GM19397 (cell line): Measurements from ENCODE around the gene METAP1D.

Source experiments
- ATAC-seq: cut with Tn5 transposase; IDR thresholded peaks from one replicate; pipeline ENCODE4 v1.9.1; 2021; ENCODE audit warnings: mild to moderate bottlenecking, moderate library complexity; ENCODE audit not compliant: unreplicated experiment

Gene METAP1D

GRCh38 chr2:172079416-172079815 lies 79.7 kb downstream of the METAP1D start:
- no peak for ATAC-seq

DNA sequence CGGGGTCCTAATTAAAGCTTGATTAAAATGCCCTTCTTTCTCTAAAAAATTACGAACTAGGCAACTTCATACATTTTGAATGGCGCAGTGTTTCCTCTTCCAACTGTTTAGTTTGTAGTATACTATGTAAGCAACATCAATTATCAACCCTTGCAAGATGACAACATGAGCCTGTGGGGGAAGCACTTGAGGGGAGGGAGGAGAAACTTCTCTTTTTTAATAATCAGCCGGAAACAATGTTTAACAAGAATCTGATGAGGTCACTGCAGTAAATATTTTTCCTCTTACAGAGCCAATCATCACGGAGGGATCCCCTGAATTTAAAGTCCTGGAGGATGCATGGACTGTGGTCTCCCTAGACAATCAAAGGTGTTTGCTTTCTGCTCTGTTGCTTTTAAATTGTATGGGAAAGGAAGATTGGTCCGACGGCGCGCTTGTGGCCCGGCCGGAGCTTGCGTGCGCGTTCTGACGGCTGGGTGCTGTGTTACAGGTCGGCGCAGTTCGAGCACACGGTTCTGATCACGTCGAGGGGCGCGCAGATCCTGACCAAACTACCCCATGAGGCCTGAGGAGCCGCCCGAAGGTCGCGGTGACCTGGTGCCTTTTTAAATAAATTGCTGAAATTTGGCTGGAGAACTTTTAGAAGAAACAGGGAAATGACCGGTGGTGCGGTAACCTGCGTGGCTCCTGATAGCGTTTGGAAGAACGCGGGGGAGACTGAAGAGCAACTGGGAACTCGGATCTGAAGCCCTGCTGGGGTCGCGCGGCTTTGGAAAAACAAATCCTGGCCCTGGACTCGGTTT lies 80.3 kb downstream of the METAP1D start:
- no peak for ATAC-seq

DNA sequence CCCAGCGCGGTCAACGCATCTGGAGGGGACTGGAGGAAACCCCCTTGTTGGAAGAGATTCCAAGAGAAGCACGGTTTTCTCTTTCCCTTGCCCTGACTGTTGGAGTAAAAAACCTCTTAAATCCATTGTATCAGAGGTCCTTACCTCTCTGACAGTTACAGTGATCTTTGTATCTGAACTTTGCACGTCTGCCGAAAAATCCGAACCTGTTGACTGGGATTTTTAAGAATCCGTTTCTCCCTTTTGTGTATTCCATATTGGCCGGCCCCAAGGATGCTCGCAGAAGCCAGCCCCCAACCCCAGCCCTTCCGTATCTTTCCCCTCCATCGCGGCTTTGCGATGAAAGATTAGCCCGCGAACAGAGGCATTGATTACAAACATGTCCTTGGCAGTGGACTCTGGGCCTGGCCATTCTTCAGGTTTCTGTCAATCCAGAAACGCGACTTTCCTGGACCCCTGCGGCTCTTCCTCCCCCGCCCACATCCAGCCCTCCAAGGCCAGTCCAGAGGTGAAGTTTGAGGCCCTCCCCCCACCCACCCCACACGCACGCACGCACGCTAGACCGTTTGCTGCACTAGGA lies 81.0 kb downstream of the METAP1D start:
- no peak for ATAC-seq

- ATAC-seq: no peak
Observed at GRCh38 chr2:172081221-172082022, 81.7 kb downstream of the METAP1D start.

DNA sequence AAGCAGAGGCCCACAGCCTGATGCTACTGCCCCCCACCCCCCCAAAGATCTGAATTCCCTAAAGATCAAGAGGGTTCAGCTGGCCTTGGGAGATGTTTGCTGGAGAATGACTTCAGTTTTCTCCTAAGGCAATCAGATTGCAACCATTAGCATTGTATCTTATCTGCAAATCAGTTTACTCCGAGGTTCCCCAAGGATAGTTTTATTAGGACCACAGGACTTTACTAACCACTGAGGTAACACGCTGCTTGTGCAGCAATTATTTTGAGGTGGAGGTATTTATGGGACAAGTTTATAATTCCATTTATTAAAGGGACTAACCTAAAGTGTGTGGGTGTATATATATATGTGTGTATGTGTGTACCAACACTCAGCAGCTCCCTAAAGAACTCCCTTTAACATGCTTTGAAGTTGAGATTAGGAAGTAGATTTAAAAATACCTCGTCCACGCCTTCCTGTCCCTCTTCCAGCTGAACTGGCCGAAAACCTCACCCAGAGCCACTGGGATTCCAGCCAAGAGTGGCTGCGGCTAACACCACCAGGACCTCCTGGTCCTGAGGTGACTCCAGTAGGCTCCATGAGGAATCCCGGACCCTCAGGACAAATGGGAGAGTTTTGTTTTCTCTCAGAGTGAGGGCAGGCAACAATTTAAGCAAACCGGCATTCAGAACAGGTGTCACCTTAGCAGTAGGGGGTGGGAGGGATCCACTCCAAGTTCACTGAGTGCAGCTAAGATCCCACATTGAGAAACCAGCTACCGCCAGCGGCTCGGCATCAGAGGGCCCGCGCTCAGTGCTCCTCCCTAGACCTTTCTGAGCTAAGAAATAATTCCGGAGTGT lies 82.6 kb downstream of the METAP1D start:
- no peak for ATAC-seq

GRCh38 chr2:172082944-172083627 lies 83.3 kb downstream of the METAP1D start:
- ATAC-seq: no peak

DNA sequence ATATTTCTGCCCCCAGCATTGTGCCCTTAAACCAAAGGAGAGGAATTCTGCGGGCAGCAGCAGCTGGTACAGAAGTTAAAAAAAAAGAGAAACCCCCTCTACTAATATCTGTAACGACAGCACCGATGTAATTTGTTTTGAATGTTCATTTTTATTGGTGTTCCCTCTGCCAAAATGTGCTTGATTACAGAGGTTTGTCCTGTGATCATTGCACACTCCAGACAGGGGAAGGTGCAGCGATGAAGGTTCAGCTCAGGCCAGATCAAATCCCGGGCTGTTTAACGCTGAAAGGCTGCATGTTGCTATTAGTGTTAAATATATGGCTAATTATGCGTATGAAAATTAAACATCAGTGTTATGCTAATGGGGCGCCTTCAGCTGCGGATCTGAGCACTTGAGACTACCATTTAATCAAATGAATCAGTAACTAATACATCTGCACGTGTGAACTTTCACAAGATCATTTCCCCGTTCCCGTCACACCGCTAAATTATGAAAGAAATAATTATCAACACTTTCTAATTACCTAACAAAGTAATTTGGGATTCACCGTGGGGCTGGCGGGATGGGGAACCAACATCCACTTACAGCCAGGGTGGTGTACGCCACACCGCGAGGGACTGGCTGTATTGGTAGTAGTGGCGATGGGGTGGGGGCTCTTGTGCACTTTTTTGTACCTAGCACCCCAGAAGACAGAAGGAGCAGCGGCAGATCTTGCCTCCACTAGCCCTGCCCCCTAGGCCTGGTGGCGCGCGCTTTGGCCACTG lies 84.1 kb downstream of the METAP1D start:
- ATAC-seq: no peak

GRCh38 chr2:172084395-172084644 lies 84.6 kb downstream of the METAP1D start:
- ATAC-seq: no peak

GRCh38 chr2:172084645-172085459 lies 85.1 kb downstream of the METAP1D start:
- ATAC-seq: peak; percentile 84

GRCh38 chr2:172085460-172086159 lies 85.9 kb downstream of the METAP1D start, which contains the start of gene DLX1:
Gene DLX1, plus strand, starts transcription at chr2:172085507. Its CDS starts 171 bp downstream, at chr2:172085678.
- peak; percentile 5 for ATAC-seq

DNA sequence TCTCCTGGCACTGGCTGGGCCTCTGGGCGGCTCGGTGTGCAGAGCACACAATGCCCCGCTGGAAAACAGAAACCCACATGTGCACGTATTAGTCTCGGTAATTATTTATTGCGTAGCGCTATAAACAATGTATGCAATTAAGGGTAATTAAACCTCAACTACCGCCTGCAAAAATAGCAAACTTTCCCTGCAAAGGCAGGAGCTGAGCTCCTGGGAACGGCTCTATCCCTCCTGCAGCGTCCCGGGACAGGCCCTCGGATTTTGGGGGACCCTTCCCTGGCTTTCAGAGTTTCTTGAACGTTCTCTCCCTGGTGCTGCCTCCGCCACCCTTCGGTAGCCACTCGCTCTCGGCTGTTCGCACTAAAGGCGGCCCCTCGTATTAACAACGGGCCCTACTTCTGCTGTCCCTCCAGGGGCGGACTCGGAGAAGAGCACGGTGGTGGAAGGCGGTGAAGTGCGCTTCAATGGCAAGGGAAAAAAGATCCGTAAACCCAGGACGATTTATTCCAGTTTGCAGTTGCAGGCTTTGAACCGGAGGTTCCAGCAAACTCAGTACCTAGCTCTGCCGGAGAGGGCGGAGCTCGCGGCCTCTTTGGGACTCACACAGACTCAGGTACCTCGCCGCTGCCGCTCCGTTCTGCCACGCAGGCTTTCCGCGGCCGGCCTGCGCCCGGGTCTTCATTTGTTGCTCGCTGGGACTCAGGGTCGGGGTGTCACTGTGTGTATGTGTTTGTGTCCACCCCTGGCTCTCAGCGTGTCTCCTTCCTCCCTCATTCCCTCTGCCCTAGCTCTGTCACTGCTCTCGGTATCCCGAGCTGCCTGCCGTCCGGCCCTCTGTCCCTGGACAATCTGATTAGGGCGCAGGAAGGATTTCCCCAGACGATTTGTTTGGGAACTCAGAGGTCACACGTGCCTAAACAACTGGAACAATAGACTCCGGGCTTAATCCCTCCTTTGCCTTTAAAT lies 86.8 kb downstream of the METAP1D start:
- no peak for ATAC-seq

GRCh38 chr2:172087207-172087779 lies 87.5 kb downstream of the METAP1D start:
- ATAC-seq: no peak

- ATAC-seq: no peak
Observed at GRCh38 chr2:172087780-172088244, 88.1 kb downstream of the METAP1D start.

DNA sequence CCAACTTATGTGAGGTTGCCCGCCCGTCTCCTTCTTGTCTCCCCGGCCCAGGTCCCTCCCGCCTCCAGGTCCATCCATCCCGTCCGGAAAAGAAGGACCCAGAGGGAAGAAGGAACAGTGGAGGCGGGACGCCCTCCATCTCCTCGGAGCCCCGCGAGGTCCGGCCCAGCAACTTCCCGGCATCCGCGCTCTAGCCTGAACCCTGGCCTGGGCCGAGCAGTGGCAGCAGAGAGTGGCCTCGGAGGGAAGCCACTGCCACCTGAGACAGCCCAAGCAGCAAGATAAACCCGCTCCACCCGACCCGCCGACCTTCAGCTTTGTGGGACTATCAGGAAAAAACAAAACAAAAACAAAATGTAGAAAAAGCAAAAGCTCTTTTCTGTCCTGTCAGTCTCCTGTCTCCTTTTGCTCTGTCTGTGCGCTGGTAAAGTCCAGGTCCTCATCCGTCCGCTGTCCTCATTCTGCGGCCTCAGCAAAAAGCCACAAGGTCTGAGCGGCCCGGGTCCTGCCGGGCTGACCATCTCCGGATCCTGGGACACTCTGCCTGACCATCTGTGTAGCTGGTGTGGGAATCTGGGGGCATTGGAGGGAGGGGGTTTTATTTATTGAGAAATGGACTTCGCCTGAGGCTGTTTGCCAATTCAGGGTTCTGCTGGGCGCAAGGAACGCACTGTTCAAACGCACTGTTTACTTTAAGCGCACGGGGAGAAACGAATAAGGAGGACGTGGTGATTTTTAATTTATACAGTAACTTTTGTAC lies 88.7 kb downstream of the METAP1D start:
- no peak for ATAC-seq

- no peak for ATAC-seq
Observed at GRCh38 chr2:172089005-172089504, 89.3 kb downstream of the METAP1D start.

GRCh38 chr2:172089633-172090032 lies 89.9 kb downstream of the METAP1D start:
- ATAC-seq: no peak
